22Rv1 (cell line): Measurements from ENCODE around the gene NADSYN1.

ENCODE experiments used
- ZFX ChIP-seq: fragments of 450-650 bp; IDR thresholded peaks from 2 replicates; pipeline ENCODE4 v1.6.1; 2017; ENCODE audit warnings: antibody characterized with exemption, borderline replicate concordance
- TF ChIP-seq, protein P1 (sequence below): fragments of 450-650 bp; IDR thresholded peaks from 2 replicates; pipeline ENCODE4 v1.5.1; 2017; ENCODE audit warnings: mild to moderate bottlenecking

DNA sequence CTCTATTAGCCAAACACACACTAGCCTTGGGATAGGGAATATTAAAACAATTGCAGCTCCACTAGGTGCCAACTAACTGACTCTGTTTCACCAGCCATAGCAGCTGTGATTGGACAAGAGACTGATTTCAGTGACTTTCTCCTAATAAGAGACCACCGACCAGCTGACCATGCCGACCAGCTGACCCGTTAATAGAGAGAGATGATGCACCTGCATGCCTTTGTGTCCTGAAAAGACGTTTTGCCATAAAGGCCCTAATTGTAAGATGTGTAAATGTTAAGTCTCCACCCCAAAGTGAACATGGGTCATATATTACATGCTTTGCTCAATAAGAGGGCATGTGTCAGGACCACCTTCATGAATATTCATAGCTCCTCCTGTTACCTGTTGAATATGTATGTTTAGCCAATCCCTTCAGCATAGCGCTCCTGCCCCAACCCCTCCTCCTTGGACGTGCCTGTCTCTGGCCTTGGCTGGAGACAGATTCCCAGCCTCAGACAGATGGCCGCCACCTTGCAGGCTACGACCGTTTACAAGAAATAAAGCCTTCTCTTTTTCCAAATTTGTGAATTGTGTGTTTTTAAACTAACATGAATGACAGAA lies 1.3 kb upstream of the NADSYN1 start:
- TF ChIP-seq, protein P1, sequence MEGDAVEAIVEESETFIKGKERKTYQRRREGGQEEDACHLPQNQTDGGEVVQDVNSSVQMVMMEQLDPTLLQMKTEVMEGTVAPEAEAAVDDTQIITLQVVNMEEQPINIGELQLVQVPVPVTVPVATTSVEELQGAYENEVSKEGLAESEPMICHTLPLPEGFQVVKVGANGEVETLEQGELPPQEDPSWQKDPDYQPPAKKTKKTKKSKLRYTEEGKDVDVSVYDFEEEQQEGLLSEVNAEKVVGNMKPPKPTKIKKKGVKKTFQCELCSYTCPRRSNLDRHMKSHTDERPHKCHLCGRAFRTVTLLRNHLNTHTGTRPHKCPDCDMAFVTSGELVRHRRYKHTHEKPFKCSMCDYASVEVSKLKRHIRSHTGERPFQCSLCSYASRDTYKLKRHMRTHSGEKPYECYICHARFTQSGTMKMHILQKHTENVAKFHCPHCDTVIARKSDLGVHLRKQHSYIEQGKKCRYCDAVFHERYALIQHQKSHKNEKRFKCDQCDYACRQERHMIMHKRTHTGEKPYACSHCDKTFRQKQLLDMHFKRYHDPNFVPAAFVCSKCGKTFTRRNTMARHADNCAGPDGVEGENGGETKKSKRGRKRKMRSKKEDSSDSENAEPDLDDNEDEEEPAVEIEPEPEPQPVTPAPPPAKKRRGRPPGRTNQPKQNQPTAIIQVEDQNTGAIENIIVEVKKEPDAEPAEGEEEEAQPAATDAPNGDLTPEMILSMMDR: no peak
- TF ChIP-seq ZFX: no peak
